Stimulated activated CD8-positive, alpha-beta memory T cell treated with anti-CD3 and anti-CD28 coated beads, Interleukin-4, amount 100 ng/mL, for 4 hours (primary cell): ENCODE measurements around the gene ZFYVE21.

Source experiments
- DNase-seq, 2 donors: peaks; one replicate each; pipeline ENCODE4 v3.0.0-alpha.2; 2020; ENCODE audit warnings: low read depth in 2 of 2, low spot score in 1 of 2

The ZFYVE21 gene

DNA sequence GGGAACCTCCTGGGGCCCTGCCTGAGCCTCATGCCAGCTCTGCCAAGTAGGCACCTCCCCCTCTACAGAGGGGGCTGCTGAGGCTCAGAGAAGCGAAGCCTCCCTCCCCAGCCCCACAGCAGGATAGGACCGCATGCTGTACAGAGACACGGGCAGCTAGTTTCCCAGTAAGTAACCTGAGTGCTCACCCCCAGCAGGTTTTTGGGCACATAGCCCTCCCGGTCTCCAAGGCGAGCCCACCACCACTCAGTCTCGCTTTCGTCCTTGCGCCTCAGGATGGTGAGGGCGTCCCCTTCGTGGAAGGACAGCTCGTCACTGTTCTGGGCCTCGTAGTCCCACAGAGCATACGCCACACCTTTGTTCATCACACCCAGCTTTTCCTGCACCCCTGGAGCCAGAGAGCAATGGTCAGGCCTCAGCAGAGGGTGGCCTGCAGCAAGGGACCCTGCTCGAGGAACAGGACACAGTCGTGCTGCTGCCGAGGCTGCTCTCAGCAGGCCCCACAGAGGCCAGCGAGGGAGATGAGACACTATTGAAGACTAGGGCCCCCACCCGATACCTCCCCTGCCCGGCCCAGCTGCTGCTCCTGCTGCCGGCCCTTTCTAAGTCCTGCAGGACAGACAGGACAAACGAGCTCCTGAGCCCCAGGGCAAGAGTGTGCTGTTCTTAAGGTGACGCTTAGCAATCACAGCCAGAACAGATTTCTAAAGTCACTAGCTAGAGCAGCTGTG, 20.4 kb downstream of the ZFYVE21 start:
- DNase-seq: no peak

DNA sequence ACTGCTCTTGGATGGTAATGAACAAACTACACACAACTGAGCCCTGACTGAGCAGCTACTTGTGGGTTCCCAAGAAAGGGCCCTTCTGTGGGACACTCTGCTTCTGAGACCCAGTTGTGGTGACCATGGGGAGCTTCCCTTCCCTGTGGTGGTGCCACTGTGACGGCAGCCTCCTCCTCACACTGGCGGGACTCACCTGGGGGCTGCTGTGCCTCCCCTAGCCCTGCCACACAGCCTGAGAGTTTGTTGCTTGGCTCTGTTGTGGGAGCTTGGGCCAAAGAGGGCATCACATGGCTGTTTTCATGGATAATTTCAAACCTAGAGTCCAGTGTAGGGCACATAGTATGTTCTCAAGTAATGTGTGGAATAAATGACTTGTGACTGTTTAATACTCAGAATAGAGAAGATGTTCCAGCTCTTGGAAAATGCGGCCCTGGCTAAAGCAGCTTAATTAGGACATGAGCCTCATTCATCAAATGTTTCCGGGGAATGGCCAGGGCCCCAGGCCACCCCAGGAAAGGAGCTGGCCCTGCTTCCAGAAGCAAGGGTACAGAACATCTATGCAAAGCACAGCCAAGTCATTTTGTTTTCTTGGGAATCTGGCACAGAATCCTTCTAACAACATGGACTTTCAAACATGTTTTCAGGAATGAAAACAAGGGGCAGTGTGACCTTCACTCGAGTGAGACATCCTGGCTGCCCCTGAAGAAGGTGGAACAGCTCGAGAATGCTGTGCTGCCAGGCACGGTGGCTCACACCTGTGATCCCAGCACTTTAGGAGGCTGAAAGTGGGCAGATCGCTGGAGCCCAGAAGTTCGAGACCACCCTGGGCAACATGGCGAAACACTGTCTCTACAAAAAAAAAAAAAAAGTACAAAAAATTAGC, 21.2 kb downstream of the ZFYVE21 start:
- DNase-seq: no peak

DNA sequence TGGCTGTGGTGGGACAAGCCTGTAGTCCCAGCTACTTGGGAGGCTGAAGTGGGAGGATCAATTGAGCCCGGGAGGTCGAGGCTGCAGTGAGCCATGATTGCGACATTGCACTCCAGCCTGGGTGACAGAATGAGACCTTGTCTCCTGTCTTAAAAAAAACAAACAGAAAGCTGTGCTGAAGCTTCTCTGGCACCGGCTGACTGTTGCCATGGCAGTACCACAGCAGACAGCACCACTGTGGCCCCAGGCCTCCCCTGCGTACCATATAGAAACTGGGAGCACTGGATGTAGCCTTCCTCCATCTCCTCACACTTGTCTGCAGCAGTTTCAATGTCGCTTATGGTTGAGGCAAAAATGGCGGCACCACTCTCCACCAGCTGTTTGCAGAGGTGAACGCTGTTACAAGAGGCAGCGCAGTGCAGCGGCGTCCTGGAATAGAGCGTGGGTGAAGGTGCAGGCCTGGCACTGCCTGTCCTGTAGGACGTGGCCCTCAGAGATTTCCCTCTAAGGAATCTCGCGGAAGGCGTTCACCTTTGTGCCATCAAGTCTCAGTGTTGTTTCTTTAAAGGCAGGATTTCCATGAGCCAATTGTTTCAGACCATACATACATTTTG, 21.9 kb downstream of the ZFYVE21 start:
- DNase-seq: no peak

DNA sequence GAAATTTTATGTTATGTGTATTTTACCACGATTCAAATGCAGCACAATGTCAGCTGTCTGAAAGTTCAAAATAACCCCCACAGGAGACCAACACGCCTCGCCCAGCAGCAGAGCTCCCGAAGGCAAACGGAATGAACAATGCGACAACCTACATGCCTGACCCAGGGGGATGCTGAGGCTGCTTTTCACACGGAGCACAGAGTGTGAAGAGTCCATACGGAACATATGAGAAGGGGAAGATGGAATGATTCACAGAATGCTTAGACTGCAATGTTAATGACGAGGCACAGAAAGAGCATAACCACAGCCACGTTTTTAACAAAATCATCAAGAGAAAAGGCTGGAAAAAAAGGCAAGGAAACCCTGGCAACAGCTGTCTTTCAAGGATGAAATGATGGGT, 22.6 kb downstream of the ZFYVE21 start:
- DNase-seq: no peak

DNA sequence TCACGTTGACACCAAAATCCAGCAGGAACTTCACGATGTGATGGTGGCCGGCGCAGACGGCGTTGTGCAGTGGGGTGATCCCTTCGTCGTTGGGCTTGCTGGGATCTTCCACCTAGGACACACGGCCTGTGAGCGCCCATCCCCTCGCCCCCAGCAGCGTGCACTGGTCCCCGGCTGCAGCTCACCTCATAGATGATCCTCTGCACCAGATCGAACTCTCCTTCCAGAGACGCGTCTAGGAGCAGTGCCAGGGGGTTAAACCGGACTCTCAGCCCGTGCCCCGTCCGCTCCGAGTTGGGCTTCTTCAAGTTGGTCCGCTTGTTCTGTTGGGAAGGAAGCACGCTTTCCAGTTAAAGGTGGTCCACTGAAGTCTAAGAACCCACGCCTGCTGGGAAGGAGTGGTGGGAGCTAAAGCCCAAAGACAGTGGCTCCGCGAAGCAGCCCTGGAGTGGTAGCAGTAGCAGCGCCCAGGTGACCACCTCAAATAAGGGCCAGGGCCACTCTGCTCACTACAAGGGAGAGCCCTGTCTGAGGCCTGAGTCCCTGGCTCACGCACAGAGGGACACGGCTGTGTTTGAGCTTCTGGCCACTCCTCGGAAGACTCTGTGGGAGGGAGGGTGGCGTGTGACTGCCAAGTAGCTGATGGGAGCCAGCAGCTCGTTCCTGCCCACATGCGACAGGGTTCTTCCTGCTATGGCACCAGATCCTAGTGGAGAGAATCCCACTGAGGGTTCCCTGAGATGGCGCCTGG, 23.3 kb downstream of the ZFYVE21 start:
- no peak for DNase-seq

DNA sequence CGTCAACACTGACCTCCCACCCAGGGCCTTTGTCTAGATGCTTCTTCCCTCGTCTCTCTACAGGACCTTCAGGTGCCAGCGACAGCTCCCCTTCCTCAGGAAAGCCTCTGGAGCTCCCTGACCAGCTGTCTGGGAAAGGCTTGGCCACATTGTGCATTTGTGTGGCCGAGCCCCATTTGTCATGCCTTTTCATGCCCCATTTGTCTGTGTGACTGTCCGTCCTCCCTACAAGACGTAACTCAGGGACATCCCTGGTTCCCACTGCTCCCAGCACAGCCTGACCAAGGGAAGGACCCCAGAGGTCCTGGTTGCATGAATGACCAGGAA, 23.8 kb downstream of the ZFYVE21 start:
- no peak for DNase-seq

DNA sequence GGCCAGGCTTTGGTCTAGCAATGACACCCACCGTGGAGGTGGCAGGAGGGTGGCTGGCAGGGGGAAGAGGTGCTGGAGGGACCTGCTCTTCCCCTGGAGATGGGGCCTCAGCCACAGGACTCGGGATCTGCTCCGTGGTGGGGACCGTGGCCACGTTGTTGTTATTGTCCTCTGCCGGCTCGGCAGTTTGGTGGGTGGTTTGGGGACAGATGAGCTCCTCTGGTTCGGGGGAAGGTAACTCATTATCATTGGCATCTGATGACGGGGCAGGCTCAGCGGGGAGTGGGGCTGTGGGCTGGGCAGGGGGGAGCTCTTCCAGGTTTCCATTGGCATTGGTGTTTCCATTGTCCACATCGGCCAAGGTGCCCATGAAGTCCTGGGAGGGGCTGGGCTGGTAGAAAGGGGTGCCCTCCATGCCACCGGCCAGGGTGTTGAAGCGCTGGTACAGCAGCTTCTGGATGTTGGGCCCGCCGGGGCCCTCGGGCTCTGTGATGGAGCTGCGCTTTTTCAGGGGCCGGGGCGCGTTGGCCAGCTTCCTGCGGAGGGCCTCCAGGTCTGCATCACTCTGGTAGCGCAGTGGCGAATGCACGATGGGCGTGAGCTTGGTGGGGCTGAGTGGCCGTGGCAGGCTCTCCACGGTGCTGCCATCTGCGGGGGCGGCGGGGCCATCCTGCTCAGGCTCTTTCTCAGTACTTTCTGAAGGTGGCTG, 24.3 kb downstream of the ZFYVE21 start:
- DNase-seq: no peak

DNA sequence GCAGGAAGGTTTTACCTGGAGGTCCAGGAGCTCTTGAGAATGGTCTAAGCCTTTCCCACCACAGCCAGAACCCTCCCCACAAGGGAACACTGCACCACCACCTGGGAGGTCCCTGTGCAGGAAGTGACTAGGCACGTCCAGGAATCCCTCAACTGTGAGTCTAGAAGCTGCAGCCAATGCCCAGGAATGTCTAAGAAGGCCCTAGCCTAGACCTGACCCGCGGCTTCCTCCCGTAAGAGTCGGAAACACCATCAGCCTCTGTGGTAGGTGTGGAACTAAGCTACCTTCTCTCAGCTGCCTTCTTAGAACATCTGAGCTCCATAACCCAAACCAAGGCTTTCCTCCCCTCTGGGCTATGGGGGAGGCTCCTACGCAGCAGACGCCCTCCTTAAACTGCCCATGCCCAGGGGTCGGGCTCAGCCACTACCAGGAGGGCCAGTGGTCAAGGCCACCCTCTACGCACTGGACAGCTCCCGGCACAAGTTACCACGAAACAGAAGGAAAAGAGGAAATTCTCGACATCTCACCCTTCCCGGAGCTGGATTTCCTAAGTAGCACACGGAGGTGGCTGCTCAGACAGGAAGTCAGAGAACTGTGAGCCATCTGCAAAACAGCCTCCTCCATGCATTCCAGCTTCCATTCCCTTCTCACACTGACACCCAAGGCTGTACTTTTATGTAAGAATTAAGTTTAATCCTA, 25.5 kb downstream of the ZFYVE21 start:
- no peak for DNase-seq

DNA sequence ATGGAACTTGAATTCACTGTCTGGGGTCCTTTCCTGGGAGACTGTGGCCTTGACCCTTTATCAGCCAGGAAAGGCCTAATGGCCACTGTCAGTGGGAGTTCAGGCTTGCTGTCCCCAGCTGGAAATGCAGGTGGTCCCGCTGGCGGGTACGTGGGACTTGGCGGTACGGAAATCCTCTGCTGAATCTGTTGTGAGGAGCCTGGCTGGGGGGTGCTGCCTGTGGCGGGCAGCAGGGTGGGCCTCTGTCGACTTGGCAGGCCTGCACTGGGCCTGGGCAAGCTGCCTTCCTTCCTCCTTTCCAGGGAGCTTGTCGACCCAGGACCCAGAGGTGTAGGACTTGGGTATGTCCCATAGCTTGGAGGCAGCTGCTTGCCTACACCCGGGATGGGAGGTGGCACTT, 26.3 kb downstream of the ZFYVE21 start:
- DNase-seq: no peak

DNA sequence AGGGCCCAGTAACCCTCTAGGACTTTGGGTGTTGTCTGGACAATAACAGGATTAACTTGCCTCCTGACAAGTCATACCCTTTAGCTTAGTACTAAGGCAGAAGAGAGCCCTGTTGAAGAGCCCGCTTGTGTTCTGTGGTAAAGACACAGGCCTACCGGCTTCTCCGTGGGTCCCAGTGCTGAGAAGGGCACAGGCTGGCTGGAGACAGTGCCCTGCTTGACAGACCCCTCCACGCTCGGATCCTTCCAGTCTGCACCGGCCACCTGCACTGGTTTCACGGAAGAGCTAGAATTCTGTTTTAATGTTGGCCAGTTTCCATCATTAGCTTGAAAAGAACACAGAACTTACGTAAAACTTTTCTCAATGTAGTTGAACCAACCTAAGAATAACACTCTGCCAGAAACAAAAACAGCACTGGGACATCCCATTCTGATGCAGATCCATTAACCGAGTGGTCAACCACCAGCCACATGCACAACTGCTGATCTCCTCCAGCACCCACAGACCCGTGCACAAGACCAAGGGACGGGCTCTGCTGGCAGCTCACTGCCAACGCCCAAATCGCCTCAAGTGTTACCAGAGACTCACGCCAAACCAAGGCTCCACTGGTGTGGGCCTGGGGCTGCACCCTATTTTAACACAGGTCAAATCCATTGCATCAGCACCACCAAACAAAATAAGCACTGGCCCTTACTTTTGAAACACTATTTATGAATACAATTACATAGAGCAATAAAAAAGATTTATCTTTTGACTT, 27.1 kb downstream of the ZFYVE21 start:
- no peak for DNase-seq

DNA sequence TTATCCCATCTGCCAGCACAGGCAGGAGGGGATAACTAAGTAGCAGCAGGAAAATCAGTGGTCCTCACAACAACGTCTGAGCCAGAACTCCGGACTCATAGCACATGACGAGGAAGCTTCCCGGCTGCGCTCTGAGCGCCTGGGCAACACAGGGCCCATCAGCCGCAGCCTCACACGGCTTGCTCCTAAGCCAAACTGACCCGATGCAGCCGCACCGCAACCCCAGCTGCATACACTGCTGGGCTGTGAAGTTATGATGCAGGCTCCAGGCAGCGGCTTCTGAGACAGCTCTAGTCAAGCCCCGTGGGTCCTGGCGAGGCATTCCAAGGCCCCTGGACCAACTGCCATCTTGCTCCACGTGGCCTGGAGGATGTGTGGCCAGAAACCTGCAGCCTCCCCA, 28.1 kb downstream of the ZFYVE21 start:
- DNase-seq: no peak

DNA sequence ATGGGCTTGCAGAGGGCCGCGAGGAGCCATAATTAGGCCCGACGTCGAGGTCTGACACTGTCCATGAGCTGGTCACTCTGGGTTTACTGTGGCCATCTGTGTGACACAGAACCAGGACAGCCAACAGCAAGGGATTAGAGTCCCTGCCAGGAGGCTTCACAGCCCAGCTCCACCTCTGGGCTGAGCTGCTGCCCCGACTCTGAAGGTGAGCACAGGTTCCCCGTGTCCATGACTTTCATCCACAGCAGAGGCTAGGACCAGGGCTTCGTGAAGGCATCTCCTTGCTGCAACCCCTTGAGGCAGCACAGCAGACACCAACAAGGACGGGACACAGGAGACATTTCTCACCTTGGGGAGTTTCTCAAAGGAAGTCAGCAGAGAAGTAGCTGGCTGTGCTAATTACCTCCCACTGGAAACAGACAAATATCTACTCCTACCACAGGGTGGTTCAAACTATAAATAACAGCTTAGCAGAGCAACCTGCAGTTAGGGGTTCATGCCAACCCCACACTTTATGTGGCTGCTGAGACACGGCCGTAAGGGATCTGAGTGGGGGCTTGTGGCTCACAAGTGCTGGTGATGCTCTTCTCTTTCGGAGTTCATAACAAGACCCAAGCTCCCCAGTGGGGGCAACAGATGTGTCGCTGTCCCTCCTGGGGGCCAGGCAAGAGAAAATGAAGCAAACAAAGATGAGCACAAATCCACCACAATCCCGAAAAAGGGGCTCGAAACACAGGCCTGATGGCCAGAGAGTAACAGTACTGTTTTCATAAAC, 29.2 kb downstream of the ZFYVE21 start:
- no peak for DNase-seq

DNA sequence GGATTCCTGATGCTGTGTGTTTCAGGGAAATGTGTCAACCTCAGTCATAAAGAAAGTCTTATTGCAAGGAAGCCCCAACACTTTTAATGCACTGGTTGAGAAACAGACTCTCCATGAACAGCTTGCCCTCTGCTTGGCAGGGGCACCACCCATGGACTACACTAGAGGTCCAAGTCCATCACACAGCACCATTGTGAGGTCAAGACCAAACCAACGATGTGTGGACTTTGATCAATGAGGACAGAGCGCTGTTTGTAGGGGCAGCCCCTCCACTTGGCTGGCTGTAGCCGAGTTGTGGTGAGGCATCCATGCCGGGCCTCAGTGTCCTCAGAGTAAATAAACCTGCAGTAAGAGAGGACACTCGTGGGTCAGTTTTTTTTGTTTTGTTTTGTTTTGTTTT, 29.8 kb downstream of the ZFYVE21 start:
- DNase-seq: no peak

DNA sequence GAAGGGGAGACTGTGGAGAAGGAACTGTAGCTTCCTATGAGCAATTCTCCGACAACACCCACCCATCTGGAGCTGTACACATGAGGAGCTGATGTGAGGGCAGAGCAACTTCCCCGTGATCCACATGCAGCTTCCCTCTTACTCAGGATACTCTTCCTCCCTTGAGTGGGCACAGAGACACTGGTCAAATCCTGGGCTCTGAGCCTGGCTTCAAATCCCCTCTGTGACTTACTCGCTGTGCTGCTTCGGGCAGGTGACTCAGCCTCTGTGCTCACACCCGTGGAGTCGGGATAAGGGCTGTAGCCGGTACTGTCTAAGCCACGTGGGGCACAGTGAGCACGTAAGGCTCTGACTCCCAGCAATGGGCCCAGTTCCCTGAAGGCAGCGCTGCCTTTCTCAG, 31.1 kb downstream of the ZFYVE21 start:
- no peak for DNase-seq

DNA sequence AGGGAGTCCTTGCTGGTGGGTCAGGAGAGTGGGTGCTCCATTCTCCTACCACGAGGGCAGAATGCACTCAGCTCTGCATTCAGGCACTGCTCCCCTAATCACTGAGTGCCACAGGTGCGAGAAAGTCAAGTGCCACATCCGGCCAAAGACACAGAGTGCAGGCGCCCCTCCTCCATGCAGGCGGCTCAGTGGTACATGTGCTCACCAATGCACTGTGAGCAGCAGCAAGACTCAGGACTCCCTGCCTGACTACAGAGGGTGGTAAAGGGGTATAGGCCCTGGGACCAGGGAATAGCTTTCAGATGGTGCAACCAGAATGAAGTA, 32.9 kb downstream of the ZFYVE21 start:
- DNase-seq: peak; percentile 3 to 6

DNA sequence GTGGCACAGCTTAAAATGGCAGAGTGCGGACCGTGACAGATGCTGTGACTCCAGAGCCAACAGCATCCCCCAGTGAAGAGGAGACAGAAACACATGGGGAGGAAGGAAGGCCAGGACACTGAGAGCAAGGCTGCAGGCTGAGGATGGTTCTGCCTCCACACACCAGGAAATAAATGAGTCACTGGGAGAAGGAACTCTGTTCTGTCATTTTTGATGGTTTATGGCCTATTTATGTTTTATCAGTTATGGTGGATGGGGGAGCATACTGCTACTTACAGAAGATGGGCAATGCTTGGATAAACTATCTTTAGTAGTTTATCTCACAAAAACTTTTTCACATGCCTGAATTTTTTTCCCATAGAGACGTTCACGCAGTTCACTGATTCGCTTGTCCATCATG, 33.8 kb downstream of the ZFYVE21 start:
- DNase-seq: no peak

DNA sequence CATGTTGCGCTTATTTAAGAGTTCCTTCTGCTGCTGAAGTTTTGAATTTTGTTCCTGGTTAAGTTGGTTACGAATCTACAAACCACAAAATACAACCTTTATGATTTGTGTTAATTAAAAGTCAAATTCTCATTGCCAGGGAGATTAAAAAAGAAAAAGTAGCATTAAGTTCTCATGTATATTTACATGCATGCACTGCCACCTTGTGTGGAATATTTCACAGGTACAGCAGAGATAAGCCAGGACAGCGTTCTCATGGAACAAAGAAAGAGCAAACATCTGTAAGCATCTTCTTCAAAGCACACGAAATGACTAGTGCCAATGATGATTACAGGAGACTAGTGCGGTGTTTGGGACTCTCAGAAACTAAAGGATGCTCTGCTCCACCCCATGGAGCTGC, 34.2 kb downstream of the ZFYVE21 start:
- DNase-seq: no peak

DNA sequence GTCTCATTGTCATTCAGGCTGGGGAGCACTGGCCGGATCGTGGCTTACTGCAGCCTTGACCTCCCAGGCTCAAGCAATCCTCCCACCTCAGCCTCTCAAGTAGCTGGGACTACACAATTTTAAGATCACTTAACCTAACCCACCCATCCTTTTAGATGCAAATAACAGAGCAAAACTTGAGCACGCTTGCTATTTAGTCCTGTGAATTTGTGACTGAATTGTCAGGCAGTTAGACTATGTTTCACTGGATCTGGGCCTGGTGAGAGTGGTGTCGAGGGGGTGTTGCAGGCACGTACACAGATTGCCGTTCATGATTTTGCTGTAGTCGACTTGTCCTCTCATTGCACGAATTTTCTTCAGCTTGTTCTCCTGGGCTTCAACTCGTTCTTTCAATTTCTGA, 38.2 kb downstream of the ZFYVE21 start:
- DNase-seq: no peak

DNA sequence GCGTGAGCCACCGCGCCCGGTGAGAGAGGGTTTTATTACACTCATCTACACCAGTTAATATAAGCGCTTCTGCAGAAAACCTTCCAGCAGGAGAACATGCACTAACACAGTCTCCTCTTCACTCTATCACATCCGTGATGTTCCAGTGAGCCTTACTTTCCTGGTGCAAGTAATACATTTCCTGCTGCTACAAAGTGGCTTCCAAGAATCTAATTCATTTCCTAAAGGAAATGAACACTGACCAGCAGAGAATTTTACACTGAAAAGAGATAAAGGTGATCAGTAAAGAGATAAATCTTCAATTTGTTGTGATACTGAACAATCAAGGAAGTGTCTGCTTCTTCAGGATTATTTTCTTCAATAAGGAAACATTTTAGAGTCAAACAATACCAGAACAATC, 39.5 kb downstream of the ZFYVE21 start:
- no peak for DNase-seq
